Cardiac fibroblast (primary cell): ENCODE measurements around the gene U2AF1L4.

Experiments
- DNase-seq, 2 donors: peaks; one replicate each; pipeline versions ENCODE4 v3.0.0 to v3.0.0-alpha.2; 2010; ENCODE audit warnings: low read depth in 2 of 2
- H3K4me3 ChIP-seq, 2 donors: replicated peaks in 1 of 2; 1 replicate in 1 of 2; 2 replicates in 1 of 2; pipeline ENCODE4 v1.5.1; 2011; ENCODE audit warnings: low read depth in 2 of 2, low read length in 2 of 2, mild to moderate bottlenecking in 2 of 2, moderate library complexity in 1 of 2
- CTCF ChIP-seq: IDR thresholded peaks from one replicate; pipeline ENCODE4 v1.5.1; 2011; ENCODE audit warnings: low read depth, mild to moderate bottlenecking, low read length, inconsistent platforms

U2AF1L4 gene

GRCh38 chr19:35789978-35790944 lies 45.0 kb upstream of the U2AF1L4 start:
- DNase-seq, result no peak
- H3K4me3 ChIP-seq, result no peak overlapping the region

GRCh38 chr19:35789195-35789977 lies 44.2 kb upstream of the U2AF1L4 start:
- no peak for TF ChIP-seq CTCF
- no peak for DNase-seq
- no peak overlapping the region for H3K4me3 ChIP-seq

More at GRCh38 chr19:35789978-35790944, 45.0 kb upstream of the U2AF1L4 start:
- TF ChIP-seq CTCF, result no peak

- H3K4me3 ChIP-seq, result no peak overlapping the region
- no peak for DNase-seq
- TF ChIP-seq CTCF, result no peak
These were observed 43.2 kb upstream of the U2AF1L4 start for GRCh38 chr19:35788205-35788960.

GRCh38 chr19:35787227-35787799 lies 42.1 kb upstream of the U2AF1L4 start:
- TF ChIP-seq CTCF, result no peak
- H3K4me3 ChIP-seq, result no peak overlapping the region
- DNase-seq, result no peak

- no peak overlapping the region for H3K4me3 ChIP-seq
- no peak for TF ChIP-seq CTCF
- DNase-seq, result no peak
These were observed 41.3 kb upstream of the U2AF1L4 start for GRCh38 chr19:35786299-35787160.
